ENCODE data around the gene RHBG.

The RHBG gene

DNA sequence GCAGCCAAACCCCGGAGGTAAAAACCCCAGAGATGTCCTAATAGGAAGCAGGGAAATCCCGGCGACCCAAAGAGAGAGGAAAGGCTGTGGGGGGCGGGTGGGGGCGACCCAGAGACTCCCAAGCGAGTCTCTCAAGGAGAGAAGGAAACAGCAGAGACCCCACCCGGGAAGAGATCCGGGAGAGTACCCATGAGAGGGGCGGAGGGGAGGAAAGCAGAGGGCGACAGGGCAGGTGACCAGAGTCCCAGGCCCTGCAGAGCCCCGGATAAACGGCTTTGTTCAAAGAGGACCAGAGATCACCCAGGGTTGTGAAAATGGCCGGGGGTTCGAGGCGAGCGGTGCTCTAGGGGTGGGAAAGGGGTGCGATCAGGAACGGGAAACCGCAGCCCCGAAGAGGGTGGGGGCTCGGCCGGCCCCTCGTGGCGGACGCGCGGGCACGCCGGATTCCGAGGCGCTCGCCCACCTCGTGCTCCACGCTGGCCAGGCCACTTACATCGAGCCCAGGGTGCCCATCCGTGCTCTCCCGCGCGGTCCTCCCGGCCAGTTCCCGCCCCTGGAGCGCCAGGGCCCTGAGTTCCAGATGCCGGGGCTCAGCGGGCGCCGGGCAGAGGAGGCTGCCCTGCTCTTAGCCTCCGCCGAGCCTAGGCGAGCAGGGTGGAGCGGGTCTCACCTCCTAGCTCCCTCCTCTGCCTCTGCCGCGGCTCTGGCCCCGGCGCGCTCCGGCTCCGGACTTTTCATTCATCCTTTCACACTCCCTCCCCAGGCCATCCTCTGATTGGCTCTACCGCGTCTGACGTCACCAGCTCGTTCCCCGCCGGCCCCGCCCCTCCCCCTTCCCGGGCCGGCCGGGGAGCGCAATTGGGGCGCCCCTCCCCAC is 52.3 kb downstream of the RHBG start:
- Histone ChIP-seq H3K27ac (no peak overlapping the region), H3K4me3 (peak overlapping the region; percentile 65)
- DNase-seq (ENCODE audit: low spot score) = no peak
- TF ChIP-seq, protein P1, sequence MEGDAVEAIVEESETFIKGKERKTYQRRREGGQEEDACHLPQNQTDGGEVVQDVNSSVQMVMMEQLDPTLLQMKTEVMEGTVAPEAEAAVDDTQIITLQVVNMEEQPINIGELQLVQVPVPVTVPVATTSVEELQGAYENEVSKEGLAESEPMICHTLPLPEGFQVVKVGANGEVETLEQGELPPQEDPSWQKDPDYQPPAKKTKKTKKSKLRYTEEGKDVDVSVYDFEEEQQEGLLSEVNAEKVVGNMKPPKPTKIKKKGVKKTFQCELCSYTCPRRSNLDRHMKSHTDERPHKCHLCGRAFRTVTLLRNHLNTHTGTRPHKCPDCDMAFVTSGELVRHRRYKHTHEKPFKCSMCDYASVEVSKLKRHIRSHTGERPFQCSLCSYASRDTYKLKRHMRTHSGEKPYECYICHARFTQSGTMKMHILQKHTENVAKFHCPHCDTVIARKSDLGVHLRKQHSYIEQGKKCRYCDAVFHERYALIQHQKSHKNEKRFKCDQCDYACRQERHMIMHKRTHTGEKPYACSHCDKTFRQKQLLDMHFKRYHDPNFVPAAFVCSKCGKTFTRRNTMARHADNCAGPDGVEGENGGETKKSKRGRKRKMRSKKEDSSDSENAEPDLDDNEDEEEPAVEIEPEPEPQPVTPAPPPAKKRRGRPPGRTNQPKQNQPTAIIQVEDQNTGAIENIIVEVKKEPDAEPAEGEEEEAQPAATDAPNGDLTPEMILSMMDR (IDR thresholded peaks at IDR 0.05) = no peak

DNA sequence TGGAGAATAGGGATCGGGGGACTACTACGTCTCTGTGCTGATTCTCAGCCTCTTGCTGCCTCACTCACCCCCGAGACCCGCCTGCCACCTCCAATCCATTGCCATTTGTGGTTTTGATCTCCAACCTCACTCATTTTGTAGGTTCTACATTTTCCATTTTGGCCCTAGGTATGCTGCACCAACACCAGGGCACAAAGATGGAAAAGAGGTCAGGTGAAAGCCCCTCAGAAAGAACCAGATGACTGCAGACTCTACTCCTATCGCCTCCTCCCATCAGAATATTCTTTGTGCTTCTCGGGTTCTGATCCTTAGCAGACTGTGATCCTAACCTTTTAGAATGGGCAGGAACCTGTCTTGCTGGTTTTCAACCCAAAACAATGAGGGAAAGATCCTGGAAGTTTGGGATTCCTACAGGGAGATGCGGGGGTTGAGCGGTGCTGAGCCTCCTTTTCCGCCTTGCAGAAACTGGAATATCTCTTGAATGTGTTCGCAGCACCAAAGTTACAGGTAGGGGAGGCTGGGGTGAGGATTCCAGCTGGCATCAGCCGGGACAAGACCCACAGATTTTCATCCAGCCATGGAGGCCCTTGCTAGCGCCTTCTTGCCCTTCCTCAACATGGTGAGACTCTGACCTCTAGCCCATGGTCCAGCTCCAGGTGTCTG is 53.1 kb downstream of the RHBG start:
- H3K27ac ChIP-seq = no peak overlapping the region
- TF ChIP-seq, protein P1 (IDR thresholded peaks at IDR 0.05) = no peak
- DNase-seq (ENCODE audit: low spot score) = no peak
- peak overlapping the region; percentile 65 for H3K4me3 ChIP-seq

DNA sequence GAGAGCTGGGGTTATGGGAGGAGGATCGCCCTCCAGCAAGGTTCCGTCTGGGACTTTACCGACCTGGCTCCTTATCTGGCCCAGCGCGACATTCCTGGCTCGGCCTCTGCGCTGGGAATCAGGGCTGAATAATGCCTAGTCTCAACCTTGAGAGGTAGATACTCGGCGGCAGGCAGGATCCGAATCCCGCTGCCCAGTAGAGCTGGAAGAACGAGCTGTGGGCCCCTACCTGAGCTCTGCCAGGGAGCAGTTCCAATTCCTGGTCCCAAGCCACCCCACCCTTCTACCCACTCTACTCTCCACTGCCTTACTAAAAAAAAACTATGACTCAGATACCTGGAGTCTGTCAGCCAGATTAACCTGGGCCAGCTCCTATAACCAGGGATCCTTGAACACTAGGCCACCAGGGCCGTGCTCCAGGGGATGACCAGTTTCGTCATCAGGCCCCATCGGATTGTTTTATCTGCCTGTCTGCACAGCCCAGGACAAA is 53.6 kb downstream of the RHBG start:
- TF ChIP-seq, protein P1 (IDR thresholded peaks at IDR 0.05) = no peak
- Histone ChIP-seq H3K4me3 (no peak overlapping the region), H3K27ac (no peak overlapping the region)
- DNase-seq (ENCODE audit: low spot score) = no peak

DNA sequence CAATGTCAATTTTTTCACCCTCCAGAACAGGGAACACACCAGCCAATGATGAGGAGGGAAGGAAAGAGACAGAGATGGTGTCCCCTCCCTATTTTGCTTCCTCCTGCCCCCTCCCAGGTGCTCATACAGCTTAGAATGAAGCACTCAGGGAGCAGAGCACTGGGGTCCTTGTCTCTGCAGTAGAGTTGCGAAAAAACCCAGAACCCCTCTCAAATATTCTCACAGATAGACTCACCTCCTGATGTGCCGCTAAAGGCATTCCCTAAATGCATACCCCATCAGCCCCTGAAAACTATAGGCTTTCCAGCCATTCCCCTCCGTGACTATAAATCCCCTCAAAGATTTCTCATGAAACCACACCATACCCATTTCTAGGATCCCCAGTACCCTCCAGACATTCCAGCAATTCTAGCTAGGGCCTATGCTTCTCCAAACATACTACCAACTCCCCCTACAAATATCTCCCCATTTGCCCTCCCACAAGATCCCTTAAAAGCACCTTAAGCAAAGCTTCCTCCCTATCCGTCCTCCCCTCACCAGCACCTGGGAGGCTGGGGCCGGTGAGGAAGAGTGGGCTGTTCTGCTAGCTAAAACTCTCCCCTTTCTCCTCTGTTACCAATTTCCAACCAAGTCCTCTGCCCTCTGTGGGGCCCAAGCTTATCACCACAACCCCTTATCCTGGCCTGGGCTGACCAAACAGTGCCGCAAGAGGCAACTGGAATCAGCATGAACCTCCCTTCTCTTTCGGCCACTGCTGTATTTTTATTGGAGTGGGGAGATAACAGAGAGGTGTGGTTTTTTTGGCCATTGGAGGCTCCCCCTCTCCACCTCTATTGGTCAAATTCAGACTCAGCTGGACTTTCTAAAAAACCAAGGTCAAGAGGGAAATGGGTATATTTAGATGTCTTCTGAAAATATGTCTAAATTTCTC is 54.7 kb downstream of the RHBG start:
- H3K27ac ChIP-seq = no peak overlapping the region
- TF ChIP-seq, protein P1 (IDR thresholded peaks at IDR 0.05) = no peak
- H3K4me3 ChIP-seq = no peak overlapping the region
- DNase-seq (ENCODE audit: low spot score) = no peak

DNA sequence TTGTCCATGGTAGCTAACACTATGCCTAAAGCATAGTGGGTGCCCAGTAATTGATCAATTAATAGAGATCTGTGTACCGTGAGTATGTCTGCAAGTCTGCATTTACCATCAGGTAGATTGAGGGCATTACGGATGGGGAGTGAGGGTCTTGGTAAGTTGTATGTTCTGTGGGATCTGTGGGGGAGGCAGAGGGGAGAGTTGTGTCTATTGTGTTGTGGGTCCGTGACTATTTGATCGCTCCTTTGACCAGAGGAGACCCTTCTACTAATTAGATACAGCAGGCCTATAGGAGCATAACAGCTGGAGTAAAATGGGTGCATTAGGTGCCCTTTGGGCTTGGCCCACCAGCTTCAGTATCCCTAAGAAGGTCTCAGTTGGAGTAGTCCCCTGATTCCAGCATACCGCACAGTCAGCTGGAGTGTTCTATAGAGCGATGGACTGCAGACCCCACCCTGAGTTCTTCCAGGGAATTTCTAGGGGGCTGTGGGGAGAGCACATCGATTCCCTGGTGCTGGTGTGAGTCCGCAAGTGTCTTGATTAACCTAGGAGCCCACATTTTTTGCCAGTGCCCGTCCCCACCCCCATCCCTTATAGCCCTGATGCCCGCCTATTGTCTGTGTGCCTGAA is 55.9 kb downstream of the RHBG start:
- H3K27ac ChIP-seq = no peak overlapping the region
- H3K4me3 ChIP-seq = no peak overlapping the region
- no peak for DNase-seq (ENCODE audit: low spot score)
- TF ChIP-seq, protein P1 (IDR thresholded peaks at IDR 0.05) = no peak

DNA sequence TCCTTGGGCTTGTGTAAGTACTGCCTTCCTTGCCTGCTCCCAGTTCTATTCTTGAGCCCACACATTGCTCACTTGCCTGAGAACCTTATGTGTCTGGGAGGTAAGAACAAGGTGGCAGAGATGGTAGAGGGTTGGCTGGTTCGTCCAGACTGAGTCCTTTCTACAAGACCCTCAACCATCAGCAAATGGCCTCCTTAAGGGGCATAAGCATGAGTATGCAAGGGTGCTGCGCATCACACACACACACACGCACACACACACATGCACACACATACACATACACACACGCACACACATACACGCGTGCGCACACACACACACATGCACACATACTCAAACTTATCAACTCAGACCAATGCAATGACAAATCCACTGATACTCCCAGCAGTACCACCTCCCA is 56.9 kb downstream of the RHBG start:
- DNase-seq (ENCODE audit: low spot score) = no peak
- no peak overlapping the region for H3K4me3 ChIP-seq
- TF ChIP-seq, protein P1 (IDR thresholded peaks at IDR 0.05) = no peak
- no peak overlapping the region for H3K27ac ChIP-seq

All from coronary artery (tissue), 2 donors.